Panc1 (cell line): ENCODE data around the gene DIAPH3.

Source experiments
- CTCF ChIP-seq: fragments of 450-650 bp; IDR thresholded peaks from 2 replicates; pipeline ENCODE4 v1.5.1; 2017; ENCODE audit warnings: mild to moderate bottlenecking
- POLR2AphosphoS5 ChIP-seq: IDR thresholded peaks from 2 replicates; pipeline ENCODE4 v1.6.1; 2012; ENCODE audit warnings: mild to moderate bottlenecking, low read depth, low read length, moderate library complexity
- REST ChIP-seq, 2 experiments: IDR thresholded peaks; 2 replicates each; pipeline ENCODE4 v1.6.1; 2011 to 2012; ENCODE audit warnings: low read depth in 2 of 2, control low read depth in 1 of 2, low read length in 1 of 2, mild to moderate bottlenecking in 1 of 2, moderate library complexity in 1 of 2; ENCODE audit not compliant: insufficient read depth in 1 of 2

- TF ChIP-seq CTCF (no peak), POLR2AphosphoS5 (no peak), REST (IDR thresholded peaks at IDR 0.05; ENCODE audit: insufficient read depth in 1 of 2, low read depth in 2 of 2, low read length in 1 of 2) (no peak)
Measured at GRCh38 chr13:59734393-59734792, 429.3 kb downstream of the DIAPH3 start.
